ENCODE results near the gene DRC1.

DNA sequence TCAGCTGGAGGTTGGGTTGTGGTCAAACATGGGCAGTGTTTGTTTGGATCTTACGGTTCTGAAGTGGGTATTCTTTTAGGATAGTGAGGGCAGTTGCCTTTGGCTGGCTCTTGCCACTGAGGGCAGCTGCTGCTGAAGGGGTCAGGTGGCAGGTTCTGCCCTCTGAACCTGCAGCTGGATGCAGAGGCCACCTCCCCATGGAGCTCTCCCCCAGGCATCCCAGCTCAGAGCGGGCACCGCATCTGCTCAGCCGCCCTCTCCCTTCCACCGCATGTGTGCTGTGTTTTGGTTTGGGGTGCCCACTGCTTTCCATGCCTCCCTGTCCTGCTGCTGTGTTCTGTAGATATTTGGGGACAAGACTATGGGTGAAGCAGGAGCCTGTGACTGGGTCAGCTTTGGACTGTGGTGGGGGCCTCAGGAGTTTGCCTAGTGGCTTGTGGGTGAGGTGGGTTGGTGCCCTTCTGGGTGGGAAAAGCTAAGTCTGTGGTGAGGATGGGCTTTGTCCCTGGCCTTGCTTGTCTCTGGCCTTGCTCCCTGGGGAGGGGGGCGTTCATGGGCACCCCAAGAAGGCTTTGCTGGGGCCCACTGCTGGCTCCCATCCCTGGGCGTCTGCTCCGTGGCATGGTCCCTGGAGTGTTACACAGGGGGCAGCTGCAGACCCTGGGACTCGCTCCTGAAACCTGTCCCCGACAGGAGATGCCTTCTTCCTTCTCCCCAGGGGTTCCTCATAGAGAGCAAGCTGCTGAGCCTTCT lies 47.7 kb downstream of the DRC1 start:
- TF ChIP-seq POLR2AphosphoS5 (IDR thresholded peaks at IDR 0.05; ENCODE audit: borderline replicate concordance, low read depth, low read length) (no peak), EZH2 (IDR thresholded peaks at IDR 0.05) (no peak), FOXP2 (optimal IDR thresholded peaks at IDR 0.05; ENCODE audit: control extremely low read depth, extremely low read length, insufficient read depth) (no peak)

Data from SK-N-MC (cell line).